WERI-Rb-1 (cell line): ENCODE data around the gene ADARB2.
A peak's percentile ranks its signal among the peaks of the same experiment; 100 is the strongest.

Experiments
- DNase-seq: peaks from one replicate; pipeline ENCODE4 v3.0.0-alpha.2; 2020
- H3K27ac ChIP-seq: fragments of 250-450 bp; sonication (Bioruptor Pico); 2 replicates; pipeline ENCODE4 v1.5.1; 2020; ENCODE audit warnings: mild to moderate bottlenecking, moderate library complexity
- H3K27me3 ChIP-seq: fragments of 250-450 bp; sonication (Bioruptor Pico); 2 replicates; pipeline ENCODE4 v1.5.1; 2021; ENCODE audit warnings: mild to moderate bottlenecking, low read depth, moderate library complexity; ENCODE audit not compliant: insufficient read depth, severe bottlenecking
- H3K36me3 ChIP-seq: fragments of 250-450 bp; sonication (Bioruptor Pico); 2 replicates; pipeline ENCODE4 v1.5.1; 2020; ENCODE audit warnings: mild to moderate bottlenecking, moderate library complexity
- H3K4me3 ChIP-seq: 2 replicates; pipeline ENCODE4 v1.5.1; 2011; ENCODE audit warnings: low read depth, mild to moderate bottlenecking, control low read depth, low read length
- H3K9me3 ChIP-seq: fragments of 250-450 bp; sonication (Bioruptor Pico); 2 replicates; pipeline ENCODE4 v1.5.1; 2021; ENCODE audit warnings: mild to moderate bottlenecking, moderate library complexity; ENCODE audit not compliant: severe bottlenecking
- TF ChIP-seq, protein P1 (sequence below): IDR thresholded peaks from 2 replicates; pipeline ENCODE4 v1.5.1; 2011; ENCODE audit warnings: low read depth, mild to moderate bottlenecking, control low read depth, inconsistent platforms, low read length

The ADARB2 gene

DNA sequence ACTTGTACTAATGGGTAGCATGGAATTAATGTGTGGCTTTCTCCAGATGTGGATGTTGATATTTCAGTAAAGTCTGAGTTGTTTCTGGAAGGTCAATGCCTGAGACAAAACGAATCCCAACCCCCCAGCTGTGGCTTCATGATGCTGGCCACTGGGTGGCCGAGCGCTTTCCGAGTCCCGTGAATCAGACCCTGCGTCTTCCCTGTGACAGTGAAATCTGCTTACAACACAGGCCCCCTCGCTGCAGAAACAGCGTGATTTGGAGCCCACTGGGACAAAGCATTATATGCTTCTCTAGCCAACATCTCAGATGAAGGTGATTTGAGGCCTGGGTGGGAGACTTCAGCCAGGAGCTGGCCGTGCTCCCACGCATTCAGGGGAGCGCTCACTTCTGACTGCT lies 556.5 kb downstream of the ADARB2 start:
- H3K27me3 ChIP-seq = peaks cover 30% of the 10 kb centered on the region
- no peak for DNase-seq
- no peak overlapping the region for H3K4me3 ChIP-seq
- no peaks in the 10 kb centered on the region for H3K36me3 ChIP-seq
- TF ChIP-seq, protein P1, sequence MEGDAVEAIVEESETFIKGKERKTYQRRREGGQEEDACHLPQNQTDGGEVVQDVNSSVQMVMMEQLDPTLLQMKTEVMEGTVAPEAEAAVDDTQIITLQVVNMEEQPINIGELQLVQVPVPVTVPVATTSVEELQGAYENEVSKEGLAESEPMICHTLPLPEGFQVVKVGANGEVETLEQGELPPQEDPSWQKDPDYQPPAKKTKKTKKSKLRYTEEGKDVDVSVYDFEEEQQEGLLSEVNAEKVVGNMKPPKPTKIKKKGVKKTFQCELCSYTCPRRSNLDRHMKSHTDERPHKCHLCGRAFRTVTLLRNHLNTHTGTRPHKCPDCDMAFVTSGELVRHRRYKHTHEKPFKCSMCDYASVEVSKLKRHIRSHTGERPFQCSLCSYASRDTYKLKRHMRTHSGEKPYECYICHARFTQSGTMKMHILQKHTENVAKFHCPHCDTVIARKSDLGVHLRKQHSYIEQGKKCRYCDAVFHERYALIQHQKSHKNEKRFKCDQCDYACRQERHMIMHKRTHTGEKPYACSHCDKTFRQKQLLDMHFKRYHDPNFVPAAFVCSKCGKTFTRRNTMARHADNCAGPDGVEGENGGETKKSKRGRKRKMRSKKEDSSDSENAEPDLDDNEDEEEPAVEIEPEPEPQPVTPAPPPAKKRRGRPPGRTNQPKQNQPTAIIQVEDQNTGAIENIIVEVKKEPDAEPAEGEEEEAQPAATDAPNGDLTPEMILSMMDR = 0 out of 2 replicates have a peak, but pooled peaks have one; percentile 8
- H3K9me3 ChIP-seq = no peaks in the 10 kb centered on the region
- H3K27ac ChIP-seq = no peak overlapping the region

DNA sequence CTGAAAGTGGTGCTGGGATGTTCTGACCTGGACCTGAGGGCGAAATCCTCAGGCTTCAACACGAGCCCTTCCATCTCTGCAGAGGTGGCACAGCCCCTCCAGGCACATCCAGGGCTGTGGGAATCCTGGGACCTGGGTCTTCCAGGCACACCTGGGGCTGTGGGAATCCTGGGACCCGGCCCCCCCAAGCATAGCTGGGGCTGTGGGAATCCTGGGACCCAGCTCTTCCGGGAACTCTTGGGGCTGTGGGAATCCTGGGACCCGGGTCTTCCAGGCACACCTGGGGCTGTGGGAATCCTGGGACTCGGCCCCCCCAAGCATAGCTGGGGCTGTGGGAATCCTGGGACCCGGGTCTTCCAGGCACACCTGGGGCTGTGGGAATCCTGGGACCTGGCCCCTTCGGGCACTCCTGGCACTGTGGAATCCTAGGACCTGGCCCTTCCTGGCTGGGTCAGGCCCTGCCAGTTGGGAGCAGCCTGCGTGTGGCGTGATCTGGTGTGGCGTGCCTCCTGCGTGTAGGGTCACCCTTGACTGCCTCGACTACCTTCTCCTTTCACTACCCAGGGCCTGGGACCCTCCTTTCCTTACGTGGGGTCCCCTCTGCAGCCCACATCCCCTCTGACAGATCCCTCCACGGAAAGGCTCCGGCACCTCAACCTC lies 557.1 kb downstream of the ADARB2 start:
- peaks cover 30% of the 10 kb centered on the region for H3K27me3 ChIP-seq
- no peaks in the 10 kb centered on the region for H3K36me3 ChIP-seq
- no peak for DNase-seq
- H3K4me3 ChIP-seq = no peak overlapping the region
- no peaks in the 10 kb centered on the region for H3K9me3 ChIP-seq
- TF ChIP-seq, protein P1 = no peak
- no peak overlapping the region for H3K27ac ChIP-seq

DNA sequence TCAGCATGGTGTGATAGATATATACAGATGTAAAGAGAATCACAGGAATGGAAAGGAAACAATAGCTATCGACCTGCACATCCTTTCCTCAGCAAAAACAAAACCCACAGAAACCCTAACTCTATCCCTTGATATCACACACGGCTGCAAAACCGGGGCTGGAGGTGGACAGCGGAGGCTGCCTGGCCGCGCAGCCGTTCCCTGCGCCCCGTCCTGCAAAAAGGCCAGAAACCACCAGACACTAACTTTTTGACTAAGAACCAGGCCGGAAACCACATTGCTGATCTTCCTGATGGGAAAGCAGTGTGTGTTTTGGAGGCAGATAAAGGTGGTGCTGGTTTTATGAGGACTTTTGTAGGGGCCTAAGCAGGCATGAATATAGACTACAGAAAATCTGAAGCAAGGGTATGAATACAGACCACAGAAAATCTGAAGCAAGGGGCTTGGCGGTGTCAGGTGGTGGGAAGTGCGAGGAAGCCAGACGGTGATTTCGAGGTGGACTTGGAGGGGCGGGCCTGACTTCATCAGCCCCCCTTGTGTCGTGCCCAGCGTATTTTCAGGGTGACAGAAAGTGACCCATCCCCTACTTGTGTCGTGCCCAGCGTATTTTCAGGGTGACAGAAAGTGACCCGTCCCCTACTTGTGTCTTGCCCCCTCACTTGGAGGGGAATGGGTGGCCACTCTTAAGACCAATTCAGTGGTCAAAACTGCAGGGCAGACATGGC lies 557.8 kb downstream of the ADARB2 start:
- H3K36me3 ChIP-seq = no peaks in the 10 kb centered on the region
- TF ChIP-seq, protein P1 = no peak
- no peak for DNase-seq
- no peaks in the 10 kb centered on the region for H3K9me3 ChIP-seq
- no peak overlapping the region for H3K4me3 ChIP-seq
- no peak overlapping the region for H3K27ac ChIP-seq
- H3K27me3 ChIP-seq = peaks cover 25% of the 10 kb centered on the region

- DNase-seq = no peak
- Histone ChIP-seq H3K9me3 (no peaks in the 10 kb centered on the region), H3K36me3 (no peaks in the 10 kb centered on the region), H3K27ac (no peak overlapping the region), H3K4me3 (no peak overlapping the region), H3K27me3 (peaks cover 21% of the 10 kb centered on the region)
- TF ChIP-seq, protein P1 = no peak
Observed at GRCh38 chr10:1178506-1178905, 558.8 kb downstream of the ADARB2 start.

DNA sequence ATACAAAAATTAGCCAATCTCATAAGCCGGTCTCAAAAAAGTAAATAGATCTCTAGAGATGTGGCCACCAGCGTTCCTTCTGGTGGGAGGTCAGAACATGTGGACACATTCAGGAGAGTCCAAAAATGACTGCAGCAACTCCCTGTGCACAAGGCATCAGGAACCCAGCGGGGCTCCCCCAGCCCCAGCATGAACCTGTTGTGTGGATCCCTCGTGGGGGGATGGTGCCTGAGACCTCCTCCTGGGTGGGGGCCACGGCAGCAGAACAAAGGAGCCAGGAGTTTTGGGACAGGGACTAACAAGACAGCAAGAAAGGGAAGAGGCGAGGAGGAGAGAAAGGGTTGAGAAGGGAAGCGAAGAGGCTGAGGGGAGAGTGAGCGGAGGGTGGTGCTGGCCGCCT lies 559.4 kb downstream of the ADARB2 start:
- peaks cover 21% of the 10 kb centered on the region for H3K27me3 ChIP-seq
- H3K9me3 ChIP-seq = no peaks in the 10 kb centered on the region
- H3K27ac ChIP-seq = no peak overlapping the region
- no peaks in the 10 kb centered on the region for H3K36me3 ChIP-seq
- TF ChIP-seq, protein P1 = no peak
- DNase-seq = no peak
- no peak overlapping the region for H3K4me3 ChIP-seq
